ENCODE results near the gene AOPEP. TPM values are rescaled to one million over a fixed set of nuclear protein-coding genes. Genes with fewer than 3 reads are reported as not detected.

The AOPEP gene
- total and polyA plus RNA-seq, 4 donors, result 210 to 311 (median 285) TPM

DNA sequence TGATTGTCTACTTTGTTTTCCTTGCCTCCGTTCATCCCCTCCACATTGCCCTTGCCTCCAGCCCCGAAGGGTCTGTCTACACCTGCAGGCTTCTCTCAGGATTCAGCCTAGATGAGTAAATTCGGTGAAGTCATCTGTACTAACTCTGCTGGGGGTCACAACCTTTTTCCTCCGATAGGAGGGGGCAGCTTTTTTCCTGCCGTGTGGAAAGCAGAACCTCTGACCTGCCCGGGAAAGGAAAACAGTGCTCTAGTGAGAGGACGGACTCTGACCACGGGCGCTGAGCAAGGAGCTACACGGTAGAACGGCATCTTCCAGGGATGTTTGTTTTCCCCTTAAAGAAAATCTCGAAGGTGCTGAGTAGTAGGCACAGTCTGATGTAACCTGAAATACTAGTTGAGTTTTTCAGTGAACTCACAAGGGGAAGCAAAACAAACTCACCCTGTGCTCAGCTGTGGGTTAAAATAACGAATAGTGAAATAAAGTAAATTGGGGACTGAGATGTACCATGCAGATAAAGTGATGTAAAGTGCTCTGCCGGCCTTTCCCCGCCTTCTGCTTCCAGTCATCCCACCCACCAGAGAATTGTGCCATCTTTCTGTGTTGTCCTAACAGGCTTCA is 281.8 kb downstream of the AOPEP start:
- intact Hi-C loops (cut with DNase I), result loop anchor here (5.0 kb wide), 6 partner anchors 39 to 326 kb away; no protein-coding TSS in a partner anchor
- peak overlapping the region; percentile 99 to 100 for H3K27ac ChIP-seq (ENCODE audit: low read depth in 1 of 2, low read length in 2 of 2)

DNA sequence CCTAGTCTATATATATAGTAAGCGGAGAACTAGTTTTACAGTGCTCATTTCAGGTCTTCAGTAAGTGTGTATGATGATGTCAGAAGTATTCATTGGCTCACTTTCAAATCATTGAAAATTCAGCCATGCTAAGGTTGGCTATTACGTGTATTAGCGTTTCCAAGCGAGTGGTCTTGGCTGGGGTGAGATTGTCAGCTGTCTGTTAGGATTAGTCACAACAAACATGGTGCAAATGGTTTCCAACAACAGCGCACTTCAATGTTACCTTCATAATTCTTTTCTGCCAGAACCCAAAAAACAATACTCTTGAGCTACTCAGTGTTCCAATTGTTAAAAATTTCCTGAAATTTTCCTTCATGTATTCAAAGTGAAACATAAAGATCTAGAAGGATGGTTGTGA is 283.0 kb downstream of the AOPEP start:
- DNase-seq (no peak), ATAC-seq (ENCODE audit: low FRiP score) (no peak)
- Histone ChIP-seq H3K27me3 (ENCODE audit: control insufficient read depth in 1 of 2, insufficient read depth in 2 of 2, low read length in 1 of 2) (no peaks in the 10 kb centered on the region), H3K4me3 (ENCODE audit: low read length in 2 of 2) (peak overlapping the region in 1 of 2 donors; percentile 59), H3K4me1 (ENCODE audit: control insufficient read depth in 1 of 2, insufficient read depth in 2 of 2, low read length in 2 of 2) (peaks cover 0 to 7% of the 10 kb centered on the region in 2 donors), H3K27ac (ENCODE audit: low read depth in 1 of 2, low read length in 2 of 2) (peak overlapping the region; percentile 85 to 87), H3K9me3 (ENCODE audit: control insufficient read depth, low read length) (no peaks in the 10 kb centered on the region), H3K36me3 (ENCODE audit: control insufficient read depth in 1 of 2, insufficient read depth in 2 of 2, low read length in 1 of 2) (peaks cover 0 to 9% of the 10 kb centered on the region in 2 donors)
- WGBS, 2 donors, result 6% methylated on average over 5 of the region's 5 CpGs
- intact Hi-C loops (cut with DNase I), result loop anchor here (5.0 kb wide), 6 partner anchors 38 to 327 kb away; no protein-coding TSS in a partner anchor

More for the DNA sequence above, 281.8 kb downstream of the AOPEP start:
- ATAC-seq (ENCODE audit: low FRiP score) (no peak), DNase-seq (no peak)
- 3 to 4% methylated on average over 15 of the region's 15 CpGs for WGBS, 2 donors
- peaks cover 0 to 6% of the 10 kb centered on the region in 2 donors for H3K4me1 ChIP-seq (ENCODE audit: control insufficient read depth in 1 of 2, insufficient read depth in 2 of 2, low read length in 2 of 2)
- H3K27me3 ChIP-seq (ENCODE audit: control insufficient read depth in 1 of 2, insufficient read depth in 2 of 2, low read length in 1 of 2), result no peaks in the 10 kb centered on the region
- peak overlapping the region; percentile 73 to 92 for H3K4me3 ChIP-seq (ENCODE audit: low read length in 2 of 2)
- H3K9me3 ChIP-seq (ENCODE audit: control insufficient read depth, low read length), result no peaks in the 10 kb centered on the region
- peaks cover 0 to 9% of the 10 kb centered on the region in 2 donors for H3K36me3 ChIP-seq (ENCODE audit: control insufficient read depth in 1 of 2, insufficient read depth in 2 of 2, low read length in 1 of 2)

DNA sequence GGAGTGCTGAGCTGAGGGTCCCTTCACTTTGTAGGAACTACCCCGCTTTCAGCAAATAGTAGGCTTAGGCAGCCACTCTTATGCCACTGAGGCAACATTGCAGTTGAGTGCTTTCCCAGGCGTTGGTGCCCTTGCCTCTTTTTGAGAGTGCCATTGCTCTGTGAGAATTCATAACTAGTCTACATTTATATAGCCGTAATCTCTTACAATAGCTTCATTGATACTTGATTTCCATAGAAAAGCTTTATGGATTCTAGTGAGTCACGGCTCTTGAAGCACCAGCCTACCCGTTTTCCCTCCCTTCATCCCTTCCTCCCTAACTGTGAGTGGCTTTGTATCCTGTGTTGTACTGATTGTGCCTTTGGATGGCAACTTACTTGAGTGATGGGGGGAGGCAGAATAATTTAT is 283.9 kb downstream of the AOPEP start:
- H3K27ac ChIP-seq (ENCODE audit: low read depth in 1 of 2, low read length in 2 of 2), result peak overlapping the region; percentile 74 to 99

DNA sequence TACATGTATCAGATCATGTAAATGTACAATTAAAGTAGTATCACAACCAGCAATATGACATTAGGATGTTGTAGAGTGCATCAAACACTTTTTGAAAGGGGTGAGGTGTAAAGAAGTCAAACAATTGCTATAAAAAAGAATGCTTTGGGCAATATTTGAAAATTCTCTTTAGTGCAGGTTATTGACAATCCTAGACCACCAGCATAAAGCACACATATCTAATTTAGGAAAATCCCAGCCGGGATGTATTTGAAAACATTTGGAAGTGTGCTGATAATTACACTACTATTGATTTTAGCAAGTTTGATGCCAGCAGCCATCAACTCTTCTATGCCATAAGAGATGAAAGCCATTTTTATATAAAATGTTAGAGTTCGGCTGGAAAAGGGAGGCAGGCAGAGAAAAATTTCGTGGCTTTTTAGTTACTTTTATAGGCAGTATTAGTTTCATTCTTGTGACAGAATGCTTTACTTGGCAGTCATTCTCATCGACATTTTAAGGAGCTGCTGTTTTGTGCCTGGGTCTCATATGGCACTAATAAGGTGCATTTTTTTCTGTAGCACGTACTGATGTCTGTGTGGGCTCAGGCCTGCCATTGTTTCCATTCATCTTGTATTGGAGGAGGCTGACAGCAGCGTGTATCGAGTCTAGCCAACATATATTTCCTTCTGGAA is 285.7 kb downstream of the AOPEP start:
- Histone ChIP-seq H3K27ac (ENCODE audit: low read depth in 1 of 2, low read length in 2 of 2) (peak overlapping the region; percentile 57 to 67), H3K36me3 (ENCODE audit: control insufficient read depth in 1 of 2, insufficient read depth in 2 of 2, low read length in 1 of 2) (peaks cover 2 to 9% of the 10 kb centered on the region in 2 donors), H3K4me1 (ENCODE audit: control insufficient read depth in 1 of 2, insufficient read depth in 2 of 2, low read length in 2 of 2) (peaks cover 2 to 7% of the 10 kb centered on the region in 2 donors), H3K4me3 (ENCODE audit: low read length in 2 of 2) (peak overlapping the region; percentile 20 to 59), H3K9me3 (ENCODE audit: control insufficient read depth, low read length) (no peaks in the 10 kb centered on the region), H3K27me3 (ENCODE audit: control insufficient read depth in 1 of 2, insufficient read depth in 2 of 2, low read length in 1 of 2) (no peaks in the 10 kb centered on the region)
- DNase-seq (no peak), ATAC-seq (ENCODE audit: low FRiP score) (no peak)
- 4 to 6% methylated on average over 7 of the region's 7 CpGs for WGBS, 2 donors
- intact Hi-C loops (cut with DNase I), result loop anchor here in 1 of 2 donors (5.0 kb wide), 1 partner anchor 35 kb away; no protein-coding TSS in a partner anchor

More for the DNA sequence above, 283.9 kb downstream of the AOPEP start:
- 12 to 18% methylated on average over 5 of the region's 5 CpGs for WGBS, 2 donors
- peaks cover 2 to 9% of the 10 kb centered on the region in 2 donors for H3K36me3 ChIP-seq (ENCODE audit: control insufficient read depth in 1 of 2, insufficient read depth in 2 of 2, low read length in 1 of 2)
- intact Hi-C loops (cut with DNase I), result loop anchor here in 1 of 2 donors (5.0 kb wide), 1 partner anchor 37 kb away; no protein-coding TSS in a partner anchor
- ATAC-seq (ENCODE audit: low FRiP score) (no peak), DNase-seq (no peak)
- no peaks in the 10 kb centered on the region for H3K27me3 ChIP-seq (ENCODE audit: control insufficient read depth in 1 of 2, insufficient read depth in 2 of 2, low read length in 1 of 2)
- no peaks in the 10 kb centered on the region for H3K9me3 ChIP-seq (ENCODE audit: control insufficient read depth, low read length)
- H3K4me1 ChIP-seq (ENCODE audit: control insufficient read depth in 1 of 2, insufficient read depth in 2 of 2, low read length in 2 of 2), result peaks cover 0 to 7% of the 10 kb centered on the region in 2 donors
- H3K4me3 ChIP-seq (ENCODE audit: low read length in 2 of 2), result peak overlapping the region; percentile 41 to 43

DNA sequence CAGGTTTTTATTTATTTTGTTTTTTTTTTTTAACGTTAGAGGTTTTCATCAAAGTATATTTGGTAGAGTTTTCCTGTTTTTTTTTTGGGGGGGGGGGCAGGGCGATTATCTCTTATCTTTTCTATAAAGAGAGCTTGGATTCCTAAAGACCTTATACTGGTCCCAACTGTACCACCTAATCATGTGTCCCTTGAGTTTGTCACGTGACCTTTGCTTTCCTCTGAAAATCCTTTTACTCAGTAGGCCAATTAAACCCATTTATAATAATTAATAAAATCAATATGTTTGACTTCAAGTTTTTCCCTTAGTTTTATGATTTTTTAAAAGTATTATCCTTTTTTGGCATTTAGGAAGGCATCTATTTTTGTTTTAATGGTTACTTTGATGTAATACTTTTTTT is 286.4 kb downstream of the AOPEP start:
- intact Hi-C loops (cut with DNase I), result loop anchor here in 1 of 2 donors (5.0 kb wide), 1 partner anchor 34 kb away; no protein-coding TSS in a partner anchor
- H3K27ac ChIP-seq (ENCODE audit: low read depth in 1 of 2, low read length in 2 of 2), result no peak overlapping the region
- H3K4me1 ChIP-seq (ENCODE audit: control insufficient read depth in 1 of 2, insufficient read depth in 2 of 2, low read length in 2 of 2), result peaks cover 2 to 9% of the 10 kb centered on the region in 2 donors
- peaks cover 2 to 9% of the 10 kb centered on the region in 2 donors for H3K36me3 ChIP-seq (ENCODE audit: control insufficient read depth in 1 of 2, insufficient read depth in 2 of 2, low read length in 1 of 2)
- DNase-seq (no peak), ATAC-seq (ENCODE audit: low FRiP score) (no peak)
- WGBS, 2 donors, result 10% methylated on average over 3 of the region's 3 CpGs
- no peaks in the 10 kb centered on the region for H3K27me3 ChIP-seq (ENCODE audit: control insufficient read depth in 1 of 2, insufficient read depth in 2 of 2, low read length in 1 of 2)
- H3K9me3 ChIP-seq (ENCODE audit: control insufficient read depth, low read length), result no peaks in the 10 kb centered on the region
- H3K4me3 ChIP-seq (ENCODE audit: low read length in 2 of 2), result peak overlapping the region in 1 of 2 donors; percentile 26

DNA sequence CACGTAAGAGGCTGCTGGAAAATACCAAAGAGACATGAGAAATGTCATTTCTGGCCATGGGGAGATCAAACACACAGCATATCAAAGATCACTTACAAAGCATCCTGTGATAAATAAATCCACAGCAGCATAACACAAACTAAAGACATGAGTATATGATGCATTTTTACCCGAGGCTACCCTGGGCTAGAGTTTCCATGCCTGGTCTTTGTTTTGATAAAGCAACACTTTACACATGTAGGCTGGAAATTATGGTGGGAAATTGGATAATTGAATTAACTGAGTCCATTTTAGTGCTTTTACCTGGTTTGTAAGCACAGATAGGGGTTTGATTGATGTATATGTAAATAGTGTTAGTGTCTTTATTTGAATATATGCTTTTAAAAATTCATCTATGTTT is 288.4 kb downstream of the AOPEP start:
- Histone ChIP-seq H3K9me3 (ENCODE audit: control insufficient read depth, low read length) (no peaks in the 10 kb centered on the region), H3K36me3 (ENCODE audit: control insufficient read depth in 1 of 2, insufficient read depth in 2 of 2, low read length in 1 of 2) (peaks cover 2 to 9% of the 10 kb centered on the region in 2 donors), H3K4me1 (ENCODE audit: control insufficient read depth in 1 of 2, insufficient read depth in 2 of 2, low read length in 2 of 2) (peaks cover 7 to 9% of the 10 kb centered on the region in 2 donors), H3K27ac (ENCODE audit: low read depth in 1 of 2, low read length in 2 of 2) (peak overlapping the region in 1 of 2 donors; percentile 57), H3K4me3 (ENCODE audit: low read length in 2 of 2) (no peak overlapping the region), H3K27me3 (ENCODE audit: control insufficient read depth in 1 of 2, insufficient read depth in 2 of 2, low read length in 1 of 2) (no peaks in the 10 kb centered on the region)
- no peak for DNase-seq
- ATAC-seq (ENCODE audit: low FRiP score), result no peak
- 5 to 8% methylated on average over 2 of the region's 2 CpGs for WGBS, 2 donors
- intact Hi-C loops (cut with DNase I), result loop anchor here in 1 of 2 donors (5.0 kb wide), 2 partner anchors 32 to 233 kb away; no protein-coding TSS in a partner anchor

DNA sequence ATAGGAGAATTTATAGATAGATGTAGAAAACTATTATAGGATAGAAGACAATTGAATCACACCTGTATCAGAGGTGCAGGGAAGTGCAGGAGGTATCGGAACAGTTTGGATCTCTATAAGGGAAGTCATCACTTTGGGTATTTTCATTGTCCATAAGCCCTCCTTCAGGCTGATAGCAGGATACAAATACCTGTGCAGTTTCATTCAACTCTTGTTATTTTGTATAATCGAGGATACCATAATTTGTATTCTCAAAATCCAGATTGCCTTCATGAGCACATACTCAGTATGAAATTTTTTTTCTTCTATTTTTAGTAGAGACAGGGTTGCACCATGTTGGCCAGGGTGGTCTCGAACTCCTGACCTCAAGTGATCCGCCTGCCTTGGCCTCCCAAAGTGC is 289.1 kb downstream of the AOPEP start:
- peak overlapping the region; percentile 19 to 57 for H3K27ac ChIP-seq (ENCODE audit: low read depth in 1 of 2, low read length in 2 of 2)

DNA sequence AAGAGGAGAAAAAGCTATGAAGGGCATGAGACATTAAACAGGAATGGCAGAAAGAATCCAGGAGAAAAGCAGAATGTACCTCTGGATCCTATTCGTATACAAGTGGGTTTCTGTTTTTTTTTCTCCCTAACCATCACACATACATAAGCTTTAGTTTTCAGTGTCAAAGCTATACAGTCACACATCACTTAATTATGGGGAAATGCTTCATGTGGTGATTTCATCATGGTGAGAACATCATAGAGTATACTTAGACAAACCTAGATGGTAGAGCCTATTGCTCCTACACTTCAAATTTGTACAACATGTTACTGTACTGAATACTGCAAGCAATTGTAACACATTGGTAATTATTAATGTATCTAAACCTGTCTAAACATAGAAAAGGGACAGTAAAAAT is 290.6 kb downstream of the AOPEP start:
- peak overlapping the region in 1 of 2 donors; percentile 10 for H3K4me3 ChIP-seq (ENCODE audit: low read length in 2 of 2)
- 15 to 21% methylated on average over 1 of the region's 1 CpG for WGBS, 2 donors
- H3K27me3 ChIP-seq (ENCODE audit: control insufficient read depth in 1 of 2, insufficient read depth in 2 of 2, low read length in 1 of 2), result no peaks in the 10 kb centered on the region
- intact Hi-C loops (cut with DNase I), result loop anchor here in 1 of 2 donors (5.0 kb wide), 1 partner anchor 235 kb away; no protein-coding TSS in a partner anchor
- DNase-seq (no peak), ATAC-seq (ENCODE audit: low FRiP score) (no peak)
- peak overlapping the region in 1 of 2 donors; percentile 81 for H3K27ac ChIP-seq (ENCODE audit: low read depth in 1 of 2, low read length in 2 of 2)
- no peaks in the 10 kb centered on the region for H3K9me3 ChIP-seq (ENCODE audit: control insufficient read depth, low read length)
- peaks cover 7 to 10% of the 10 kb centered on the region in 2 donors for H3K4me1 ChIP-seq (ENCODE audit: control insufficient read depth in 1 of 2, insufficient read depth in 2 of 2, low read length in 2 of 2)
- H3K36me3 ChIP-seq (ENCODE audit: control insufficient read depth in 1 of 2, insufficient read depth in 2 of 2, low read length in 1 of 2), result peaks cover 2 to 7% of the 10 kb centered on the region in 2 donors

More for the DNA sequence above, 289.1 kb downstream of the AOPEP start:
- intact Hi-C loops (cut with DNase I), result loop anchor here in 1 of 2 donors (5.0 kb wide), 1 partner anchor 233 kb away; no protein-coding TSS in a partner anchor
- Histone ChIP-seq H3K4me3 (ENCODE audit: low read length in 2 of 2) (no peak overlapping the region), H3K4me1 (ENCODE audit: control insufficient read depth in 1 of 2, insufficient read depth in 2 of 2, low read length in 2 of 2) (peaks cover 7 to 13% of the 10 kb centered on the region in 2 donors), H3K9me3 (ENCODE audit: control insufficient read depth, low read length) (no peaks in the 10 kb centered on the region), H3K36me3 (ENCODE audit: control insufficient read depth in 1 of 2, insufficient read depth in 2 of 2, low read length in 1 of 2) (peaks cover 2 to 10% of the 10 kb centered on the region in 2 donors), H3K27me3 (ENCODE audit: control insufficient read depth in 1 of 2, insufficient read depth in 2 of 2, low read length in 1 of 2) (no peaks in the 10 kb centered on the region)
- DNase-seq (no peak), ATAC-seq (ENCODE audit: low FRiP score) (no peak)
- WGBS, 2 donors, result 64 to 70% methylated on average over 4 of the region's 4 CpGs

Data from aorta (tissue), 5 donors.